Duodenal mucosa (tissue), 2 donors: Measurements from ENCODE around the gene PCYT1A.

Source experiments
- H3K27ac ChIP-seq: one replicate; pipeline ENCODE4 v1.7.0; 2013; ENCODE audit warnings: low read depth, low read length
- H3K27me3 ChIP-seq, 2 donors: one replicate each; pipeline ENCODE4 v1.7.0; 2013; ENCODE audit warnings: low read length in 2 of 2, control low read depth in 1 of 2; ENCODE audit not compliant: insufficient read depth in 2 of 2, control insufficient read depth in 1 of 2
- H3K36me3 ChIP-seq, 2 donors: one replicate each; pipeline ENCODE4 v1.7.0; 2013; ENCODE audit warnings: low read length in 2 of 2, control low read depth in 1 of 2; ENCODE audit not compliant: insufficient read depth in 2 of 2, control insufficient read depth in 1 of 2
- H3K4me1 ChIP-seq, 2 donors: one replicate each; pipeline ENCODE4 v1.7.0; 2013; ENCODE audit warnings: low read length in 2 of 2, control low read depth in 1 of 2; ENCODE audit not compliant: insufficient read depth in 2 of 2, control insufficient read depth in 1 of 2
- H3K4me3 ChIP-seq, 2 donors: one replicate each; pipeline ENCODE4 v1.7.0; 2013; ENCODE audit warnings: low read length in 2 of 2, low read depth in 1 of 2
- H3K9ac ChIP-seq, 2 donors: one replicate each; pipeline ENCODE4 v1.7.0; 2013; ENCODE audit warnings: low read length in 2 of 2, low read depth in 1 of 2
- H3K9me3 ChIP-seq, 2 donors: one replicate each; pipeline ENCODE4 v1.7.0; 2013; ENCODE audit warnings: low read length in 2 of 2, control low read depth in 1 of 2; ENCODE audit not compliant: control insufficient read depth in 1 of 2

Gene PCYT1A

GRCh38 chr3:196240424-196240823 is 47.1 kb downstream of the PCYT1A start:
- peaks cover 29 to 73% of the 10 kb centered on the region in 2 donors for H3K36me3 ChIP-seq
- no peak overlapping the region for H3K4me3 ChIP-seq
- H3K9ac ChIP-seq, result no peak overlapping the region
- no peaks in the 10 kb centered on the region for H3K4me1 ChIP-seq
- no peaks in the 10 kb centered on the region for H3K27me3 ChIP-seq
- H3K9me3 ChIP-seq, result no peaks in the 10 kb centered on the region
- no peak overlapping the region for H3K27ac ChIP-seq

GRCh38 chr3:196238612-196239560 is 48.6 kb downstream of the PCYT1A start:
- Histone ChIP-seq H3K27me3 (no peaks in the 10 kb centered on the region), H3K9ac (no peak overlapping the region), H3K27ac (no peak overlapping the region)

GRCh38 chr3:196237203-196237602 is 50.3 kb downstream of the PCYT1A start:
- no peaks in the 10 kb centered on the region for H3K4me1 ChIP-seq
- H3K36me3 ChIP-seq, result peaks cover 29 to 83% of the 10 kb centered on the region in 2 donors
- H3K9ac ChIP-seq, result no peak overlapping the region
- H3K27me3 ChIP-seq, result no peaks in the 10 kb centered on the region
- H3K4me3 ChIP-seq, result no peak overlapping the region
- H3K27ac ChIP-seq, result no peak overlapping the region
- H3K9me3 ChIP-seq, result no peaks in the 10 kb centered on the region

More at GRCh38 chr3:196238612-196239560, 48.6 kb downstream of the PCYT1A start:
- Histone ChIP-seq H3K36me3 (peaks cover 29 to 76% of the 10 kb centered on the region in 2 donors), H3K4me1 (no peaks in the 10 kb centered on the region), H3K9me3 (no peaks in the 10 kb centered on the region), H3K4me3 (no peak overlapping the region)

- Histone ChIP-seq H3K4me3 (no peak overlapping the region), H3K27me3 (no peaks in the 10 kb centered on the region), H3K27ac (no peak overlapping the region), H3K9me3 (no peaks in the 10 kb centered on the region), H3K36me3 (peaks cover 22 to 73% of the 10 kb centered on the region in 2 donors), H3K4me1 (no peaks in the 10 kb centered on the region), H3K9ac (no peak overlapping the region)
Measured at GRCh38 chr3:196236223-196236622, 51.3 kb downstream of the PCYT1A start.

GRCh38 chr3:196235452-196236122 is 51.9 kb downstream of the PCYT1A start:
- Histone ChIP-seq H3K27ac (no peak overlapping the region), H3K9ac (no peak overlapping the region), H3K36me3 (peaks cover 22 to 72% of the 10 kb centered on the region in 2 donors), H3K4me3 (no peak overlapping the region), H3K4me1 (no peaks in the 10 kb centered on the region), H3K27me3 (no peaks in the 10 kb centered on the region), H3K9me3 (no peaks in the 10 kb centered on the region)

- H3K27me3 ChIP-seq, result no peaks in the 10 kb centered on the region
- H3K9ac ChIP-seq, result no peak overlapping the region
- H3K4me1 ChIP-seq, result no peaks in the 10 kb centered on the region
- H3K4me3 ChIP-seq, result no peak overlapping the region
- H3K36me3 ChIP-seq, result peaks cover 10 to 46% of the 10 kb centered on the region in 2 donors
- no peak overlapping the region for H3K27ac ChIP-seq
- no peaks in the 10 kb centered on the region for H3K9me3 ChIP-seq
Measured at GRCh38 chr3:196232882-196233251, 54.7 kb downstream of the PCYT1A start.

- Histone ChIP-seq H3K9ac (no peak overlapping the region), H3K27ac (no peak overlapping the region), H3K27me3 (no peaks in the 10 kb centered on the region), H3K4me3 (no peak overlapping the region), H3K9me3 (no peaks in the 10 kb centered on the region), H3K36me3 (peaks cover 6 to 40% of the 10 kb centered on the region in 2 donors), H3K4me1 (no peaks in the 10 kb centered on the region)
Measured at GRCh38 chr3:196232154-196232881, 55.2 kb downstream of the PCYT1A start.

- Histone ChIP-seq H3K27ac (no peak overlapping the region), H3K9ac (no peak overlapping the region), H3K36me3 (peaks cover 0 to 10% of the 10 kb centered on the region in 2 donors), H3K4me1 (no peaks in the 10 kb centered on the region), H3K4me3 (no peak overlapping the region), H3K9me3 (no peaks in the 10 kb centered on the region), H3K27me3 (no peaks in the 10 kb centered on the region)
Measured at GRCh38 chr3:196227629-196228493, 59.7 kb downstream of the PCYT1A start.

GRCh38 chr3:196227121-196227561 is 60.4 kb downstream of the PCYT1A start:
- no peak overlapping the region for H3K4me3 ChIP-seq

More at GRCh38 chr3:196227121-196227561, 60.4 kb downstream of the PCYT1A start:
- no peaks in the 10 kb centered on the region for H3K9me3 ChIP-seq
- no peaks in the 10 kb centered on the region for H3K4me1 ChIP-seq
- no peak overlapping the region for H3K27ac ChIP-seq
- H3K9ac ChIP-seq, result no peak overlapping the region
- H3K27me3 ChIP-seq, result no peaks in the 10 kb centered on the region
- peaks cover 0 to 7% of the 10 kb centered on the region in 2 donors for H3K36me3 ChIP-seq
